ENCODE data around the gene NPDC1. TPM values are rescaled to one million over a fixed set of nuclear protein-coding genes. Genes with fewer than 3 reads are reported as not detected.

Gene NPDC1
- total RNA-seq, 2 donors from 2014 or later, result 49.7 to 57.8 TPM

GRCh38 chr9:137015976-137016375 lies 30.0 kb downstream of the NPDC1 start:
- no peak for TF ChIP-seq CTCF (IDR thresholded peaks at IDR 0.05)
- no peak overlapping the region for H3K27ac ChIP-seq
- H3K27me3 ChIP-seq, result no peaks in the 10 kb centered on the region
- H3K4me3 ChIP-seq, result no peak overlapping the region
- no peak for DNase-seq (ENCODE audit: low spot score)
- no peaks in the 10 kb centered on the region for H3K9me3 ChIP-seq
- no peaks in the 10 kb centered on the region for H3K4me1 ChIP-seq
- peaks cover 45% of the 10 kb centered on the region for H3K36me3 ChIP-seq

DNA sequence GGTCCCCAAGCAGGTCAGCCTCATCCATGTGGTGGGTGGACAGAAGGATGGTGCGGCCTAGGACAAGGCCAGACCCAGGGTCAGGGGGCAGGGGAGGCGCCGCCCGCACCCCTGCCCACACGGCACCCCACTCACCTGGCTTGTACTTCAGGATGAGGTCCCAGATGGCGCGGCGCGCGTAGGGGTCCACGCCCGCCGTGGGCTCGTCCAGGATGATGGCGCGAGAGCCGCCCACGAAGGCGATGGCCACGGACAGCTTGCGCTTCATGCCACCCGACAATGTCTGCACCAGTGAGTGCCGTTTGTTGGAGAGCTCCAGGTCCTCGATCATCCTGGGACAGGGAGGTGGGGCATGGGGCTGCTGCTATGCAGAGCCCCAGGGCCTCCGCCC lies 30.4 kb downstream of the NPDC1 start:
- no peaks in the 10 kb centered on the region for H3K27me3 ChIP-seq
- no peak overlapping the region for H3K27ac ChIP-seq
- no peak for TF ChIP-seq CTCF (IDR thresholded peaks at IDR 0.05)
- H3K4me1 ChIP-seq, result no peaks in the 10 kb centered on the region
- no peak overlapping the region for H3K4me3 ChIP-seq
- no peak for DNase-seq (ENCODE audit: low spot score)
- H3K36me3 ChIP-seq, result peaks cover 45% of the 10 kb centered on the region
- no peaks in the 10 kb centered on the region for H3K9me3 ChIP-seq

GRCh38 chr9:137014776-137015539 lies 31.0 kb downstream of the NPDC1 start:
- Histone ChIP-seq H3K9me3 (no peaks in the 10 kb centered on the region), H3K27me3 (no peaks in the 10 kb centered on the region), H3K4me1 (no peaks in the 10 kb centered on the region), H3K4me3 (no peak overlapping the region), H3K36me3 (peaks cover 47% of the 10 kb centered on the region), H3K27ac (no peak overlapping the region)
- no peak for TF ChIP-seq CTCF (IDR thresholded peaks at IDR 0.05)
- no peak for DNase-seq (ENCODE audit: low spot score)

- peaks cover 55% of the 10 kb centered on the region for H3K36me3 ChIP-seq
- H3K9me3 ChIP-seq, result no peaks in the 10 kb centered on the region
- no peak overlapping the region for H3K27ac ChIP-seq
- no peak for DNase-seq (ENCODE audit: low spot score)
- TF ChIP-seq CTCF (IDR thresholded peaks at IDR 0.05), result no peak
- no peak overlapping the region for H3K4me3 ChIP-seq
- H3K4me1 ChIP-seq, result no peaks in the 10 kb centered on the region
- H3K27me3 ChIP-seq, result no peaks in the 10 kb centered on the region
Measured at GRCh38 chr9:137014166-137014565, 31.8 kb downstream of the NPDC1 start.

DNA sequence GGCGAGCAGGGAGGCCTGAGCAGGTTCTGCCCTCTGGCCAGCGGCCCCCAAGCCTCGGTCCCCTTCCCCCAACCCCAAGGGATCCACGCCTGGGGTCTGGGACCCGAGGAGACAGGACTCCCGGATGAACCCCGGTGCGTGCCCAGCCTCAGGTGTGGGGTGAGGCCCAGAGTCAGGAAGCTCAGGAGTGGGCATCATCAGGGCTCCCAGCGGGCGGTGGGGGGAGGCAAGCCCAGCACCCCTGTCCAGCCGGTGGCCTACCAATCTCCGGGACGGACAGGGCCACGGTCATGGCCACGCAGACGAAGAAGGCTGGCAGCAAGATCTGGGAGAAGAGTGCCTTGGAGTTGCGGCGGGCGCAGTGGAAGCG lies 32.4 kb downstream of the NPDC1 start:
- DNase-seq (ENCODE audit: low spot score), result no peak
- Histone ChIP-seq H3K27me3 (no peaks in the 10 kb centered on the region), H3K4me3 (no peak overlapping the region), H3K4me1 (no peaks in the 10 kb centered on the region), H3K36me3 (peaks cover 57% of the 10 kb centered on the region), H3K9me3 (no peaks in the 10 kb centered on the region), H3K27ac (no peak overlapping the region)
- TF ChIP-seq CTCF (IDR thresholded peaks at IDR 0.05), result no peak

Measured in right atrium auricular region (tissue), 2 donors.